ENCODE data around the gene TFRC. TPM values are rescaled to one million over a fixed set of nuclear protein-coding genes. Genes with fewer than 3 reads are reported as not detected.
"Not testable (repeated sequence)": the region's sequence is repeated elsewhere in the genome, so short reads cannot be mapped to it uniquely, and the experiment has no call there.

TFRC gene
- total and polyA plus RNA-seq, 3 donors from 2014 or later: 38.6 to 77.0 (median 72.1) TPM

DNA sequence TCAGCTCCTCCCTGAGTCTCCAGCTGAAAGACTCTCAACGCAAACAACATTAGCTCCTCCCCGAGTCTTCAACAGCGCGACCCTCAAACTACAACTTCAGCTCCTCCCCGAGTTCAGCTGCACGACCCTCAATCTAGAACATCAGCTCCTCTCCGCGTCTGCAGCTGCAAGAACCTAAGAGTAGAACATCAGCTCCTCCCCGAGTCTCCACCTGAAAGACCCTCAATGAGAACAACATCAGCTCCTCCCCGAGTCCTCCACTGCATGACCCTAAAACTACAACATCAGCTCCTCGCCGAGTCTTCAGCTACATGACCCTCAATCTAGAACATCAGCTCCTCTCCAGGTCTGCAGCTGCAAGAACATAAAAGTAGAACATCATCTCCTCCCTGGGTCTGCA lies 78.3 kb downstream of the TFRC start:
- no peaks in the 10 kb centered on the region for H3K27me3 ChIP-seq
- WGBS, 2 donors: 89 to 92% methylated on average over 12 of the region's 12 CpGs
- no peaks in the 10 kb centered on the region for H3K36me3 ChIP-seq (ENCODE audit: low read depth, missing control alignments)
- H3K4me1 ChIP-seq: peaks cover 4% of the 10 kb centered on the region
- H3K4me3 ChIP-seq: no peak overlapping the region
- intact Hi-C loops (cut with DNase I; ENCODE audit: low total_unique reads): loop anchor here (5.0 kb wide), 1 partner anchor 61 kb away; no protein-coding TSS in a partner anchor
- H3K27ac ChIP-seq: no peak overlapping the region
- H3K9me3 ChIP-seq: no peaks in the 10 kb centered on the region
- DNase-seq: no peak
- TF ChIP-seq, protein P1, sequence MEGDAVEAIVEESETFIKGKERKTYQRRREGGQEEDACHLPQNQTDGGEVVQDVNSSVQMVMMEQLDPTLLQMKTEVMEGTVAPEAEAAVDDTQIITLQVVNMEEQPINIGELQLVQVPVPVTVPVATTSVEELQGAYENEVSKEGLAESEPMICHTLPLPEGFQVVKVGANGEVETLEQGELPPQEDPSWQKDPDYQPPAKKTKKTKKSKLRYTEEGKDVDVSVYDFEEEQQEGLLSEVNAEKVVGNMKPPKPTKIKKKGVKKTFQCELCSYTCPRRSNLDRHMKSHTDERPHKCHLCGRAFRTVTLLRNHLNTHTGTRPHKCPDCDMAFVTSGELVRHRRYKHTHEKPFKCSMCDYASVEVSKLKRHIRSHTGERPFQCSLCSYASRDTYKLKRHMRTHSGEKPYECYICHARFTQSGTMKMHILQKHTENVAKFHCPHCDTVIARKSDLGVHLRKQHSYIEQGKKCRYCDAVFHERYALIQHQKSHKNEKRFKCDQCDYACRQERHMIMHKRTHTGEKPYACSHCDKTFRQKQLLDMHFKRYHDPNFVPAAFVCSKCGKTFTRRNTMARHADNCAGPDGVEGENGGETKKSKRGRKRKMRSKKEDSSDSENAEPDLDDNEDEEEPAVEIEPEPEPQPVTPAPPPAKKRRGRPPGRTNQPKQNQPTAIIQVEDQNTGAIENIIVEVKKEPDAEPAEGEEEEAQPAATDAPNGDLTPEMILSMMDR (IDR thresholded peaks at IDR 0.05): no peak
- TF ChIP-seq POLR2A (IDR thresholded peaks at IDR 0.05): no peak

DNA sequence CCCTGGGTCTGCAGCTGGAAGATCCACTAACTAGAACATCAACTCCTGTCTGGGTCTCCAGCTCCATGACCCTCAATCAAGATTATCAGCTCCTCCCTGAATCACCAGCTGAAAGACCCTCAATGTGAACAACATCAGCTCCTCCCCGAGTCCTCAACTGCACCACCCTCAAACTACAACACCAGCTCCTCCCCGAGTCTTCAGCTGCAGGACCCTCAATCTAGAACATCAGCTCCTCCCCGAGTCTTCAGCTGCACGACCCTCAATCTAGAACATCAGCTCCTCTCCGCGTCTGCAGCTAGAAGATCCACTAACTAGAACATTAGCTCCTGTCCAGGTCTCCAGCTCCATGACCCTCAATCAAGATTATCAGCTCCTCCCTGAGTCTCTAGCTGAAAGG lies 79.2 kb downstream of the TFRC start:
- H3K4me3 ChIP-seq; H3K36me3 ChIP-seq (ENCODE audit: low read depth, missing control alignments); H3K27me3 ChIP-seq; H3K9me3 ChIP-seq; H3K4me1 ChIP-seq; H3K27ac ChIP-seq; DNase-seq: not testable (repeated sequence)
- intact Hi-C loops (cut with DNase I; ENCODE audit: low total_unique reads): loop anchor here (5.0 kb wide), 1 partner anchor 60 kb away; no protein-coding TSS in a partner anchor
- 89 to 92% methylated on average over 6 of the region's 6 CpGs for WGBS, 2 donors

DNA sequence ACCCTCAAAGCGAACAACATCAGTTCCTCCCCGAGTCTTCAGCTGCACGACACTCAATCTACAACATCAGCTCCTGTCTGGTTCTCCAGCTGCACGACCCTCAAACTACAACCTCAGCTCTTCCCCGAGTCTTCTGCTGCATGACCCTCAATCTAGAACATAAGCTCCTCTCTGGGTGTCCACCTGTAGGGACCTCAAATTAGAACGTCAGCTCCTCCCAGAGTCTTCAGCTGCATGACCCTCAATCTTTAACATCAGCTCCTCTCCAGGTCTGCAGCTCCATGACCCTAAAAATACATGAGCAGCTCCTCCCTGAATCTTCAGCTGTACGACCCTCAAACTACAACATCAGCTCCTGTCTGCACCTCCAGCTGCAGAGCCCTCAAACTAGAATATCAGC lies 80.7 kb downstream of the TFRC start:
- DNase-seq; H3K9me3 ChIP-seq; H3K27me3 ChIP-seq; H3K4me1 ChIP-seq; H3K27ac ChIP-seq; H3K4me3 ChIP-seq; H3K36me3 ChIP-seq (ENCODE audit: low read depth, missing control alignments): not testable (repeated sequence)
- intact Hi-C loops (cut with DNase I; ENCODE audit: low total_unique reads): loop anchor here (5.0 kb wide), 1 partner anchor 59 kb away; no protein-coding TSS in a partner anchor
- WGBS, 2 donors: 91 to 94% methylated on average over 7 of the region's 7 CpGs

DNA sequence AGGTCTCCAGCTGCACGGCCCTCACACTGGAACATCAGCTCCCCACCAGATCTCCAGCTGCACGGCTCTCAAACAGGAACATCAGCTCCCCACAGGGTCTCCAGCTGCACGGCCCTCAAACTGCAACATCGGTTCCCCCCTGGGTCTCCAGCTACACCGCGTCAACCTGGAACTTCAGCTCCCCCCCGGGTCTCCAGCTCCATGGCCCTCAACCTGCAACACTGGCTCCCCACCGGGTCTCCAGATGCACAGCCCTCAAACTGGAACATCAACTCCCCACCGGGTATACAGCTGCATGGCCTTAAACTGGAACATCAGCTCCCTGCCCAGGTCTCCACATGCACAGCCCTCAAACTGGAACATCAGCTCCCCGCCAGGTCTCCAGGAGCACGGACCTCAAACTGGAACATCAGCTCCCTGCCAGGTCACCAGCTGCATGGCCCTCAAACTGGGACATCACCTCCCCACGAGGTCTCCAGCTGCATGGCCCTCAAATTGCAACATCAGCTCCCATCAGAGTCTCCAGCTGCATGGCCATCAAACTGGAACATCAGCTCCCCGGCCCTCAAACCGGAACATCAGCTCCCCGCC lies 81.4 kb downstream of the TFRC start:
- H3K9me3 ChIP-seq; H3K36me3 ChIP-seq (ENCODE audit: low read depth, missing control alignments); H3K4me3 ChIP-seq; H3K4me1 ChIP-seq; H3K27me3 ChIP-seq; H3K27ac ChIP-seq: not testable (repeated sequence)
- peak; percentile 57 for DNase-seq
- WGBS, 2 donors: 52 to 60% methylated on average over 8 to 11 of the region's 15 CpGs
- intact Hi-C loops (cut with DNase I; ENCODE audit: low total_unique reads): loop anchor here (5.0 kb wide), 1 partner anchor 58 kb away; no protein-coding TSS in a partner anchor

DNA sequence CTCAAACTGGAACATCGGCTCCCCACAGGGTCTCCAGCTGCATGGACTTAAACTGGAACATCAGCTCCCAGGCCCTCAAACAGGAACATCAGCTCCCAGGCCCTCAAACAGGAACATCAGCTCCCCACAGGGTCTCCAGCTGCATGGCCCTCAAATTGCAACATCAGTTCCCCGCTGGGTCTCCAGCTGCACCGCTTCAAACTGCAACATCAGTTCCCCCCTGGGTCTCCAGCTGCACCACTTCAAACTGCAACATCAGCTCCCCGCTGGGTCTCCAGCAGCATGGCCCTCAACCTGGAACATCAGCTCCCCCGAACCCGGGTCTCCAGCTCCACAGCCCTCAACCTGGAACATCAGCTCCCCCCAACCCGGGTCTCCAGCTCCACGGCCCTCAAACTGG lies 82.0 kb downstream of the TFRC start:
- Histone ChIP-seq H3K36me3 (ENCODE audit: low read depth, missing control alignments) (no peaks in the 10 kb centered on the region), H3K4me3 (no peak overlapping the region), H3K4me1 (peaks cover 4% of the 10 kb centered on the region), H3K27ac (no peak overlapping the region), H3K27me3 (no peaks in the 10 kb centered on the region), H3K9me3 (no peaks in the 10 kb centered on the region)
- TF ChIP-seq, protein P1 (IDR thresholded peaks at IDR 0.05): no peak
- TF ChIP-seq POLR2A (IDR thresholded peaks at IDR 0.05): no peak
- no peak for DNase-seq
- WGBS, 2 donors: 81 to 84% methylated on average over 6 to 8 of the region's 8 CpGs
- intact Hi-C loops (cut with DNase I; ENCODE audit: low total_unique reads): loop anchor here (5.0 kb wide), 1 partner anchor 58 kb away; no protein-coding TSS in a partner anchor

Small RNAs within 50 kb of the gene (small RNA-seq; reads per million reads assigned to genes)
- 0 reads per million in 2 donors for gene RNU7-18P

Other genes starting within 250 kb of the TFRC start
- gene TNK2, start 173.5 kb downstream of the TFRC start, total RNA-seq: 10 to 100 TPM; 71.4 to 71.6 TPM
- gene TNK2, start 173.5 kb downstream of the TFRC start, polyA plus RNA-seq (ENCODE audit: insufficient read depth, low read depth, low replicate concordance): 43.9 TPM
- gene ZDHHC19, start 129.3 kb upstream of the TFRC start, total RNA-seq: 10 to 100 TPM; 12.7 to 55.0 TPM
- 112 TPM for gene ZDHHC19, start 129.3 kb upstream of the TFRC start, polyA plus RNA-seq (ENCODE audit: insufficient read depth, low read depth, low replicate concordance)
- gene SLC51A, start 134.4 kb upstream of the TFRC start, total RNA-seq: 10 to 100 TPM; 27.2 to 35.1 TPM
- gene SLC51A, start 134.4 kb upstream of the TFRC start, polyA plus RNA-seq (ENCODE audit: insufficient read depth, low read depth, low replicate concordance): 60.6 TPM
- 10 to 100 TPM; 51.3 to 69.3 TPM for gene PCYT1A, start 205.6 kb upstream of the TFRC start, total RNA-seq
- gene PCYT1A, start 205.6 kb upstream of the TFRC start, polyA plus RNA-seq (ENCODE audit: insufficient read depth, low read depth, low replicate concordance): 66.0 TPM
- gene DYNLT2B, start 236.2 kb upstream of the TFRC start, total RNA-seq: 10 to 100 TPM; 19.4 to 29.1 TPM
- 59.7 TPM for gene DYNLT2B, start 236.2 kb upstream of the TFRC start, polyA plus RNA-seq (ENCODE audit: insufficient read depth, low read depth, low replicate concordance)